ENCODE measurements around the gene PPP1R14D. TPM values are rescaled to one million over a fixed set of nuclear protein-coding genes. Genes with fewer than 3 reads are reported as not detected.

The PPP1R14D gene
- total and polyA plus RNA-seq, 2 of the 8 experiments (the other 6 are each of a cell fraction or from before 2014, with no cell fraction given) = not detected

DNA sequence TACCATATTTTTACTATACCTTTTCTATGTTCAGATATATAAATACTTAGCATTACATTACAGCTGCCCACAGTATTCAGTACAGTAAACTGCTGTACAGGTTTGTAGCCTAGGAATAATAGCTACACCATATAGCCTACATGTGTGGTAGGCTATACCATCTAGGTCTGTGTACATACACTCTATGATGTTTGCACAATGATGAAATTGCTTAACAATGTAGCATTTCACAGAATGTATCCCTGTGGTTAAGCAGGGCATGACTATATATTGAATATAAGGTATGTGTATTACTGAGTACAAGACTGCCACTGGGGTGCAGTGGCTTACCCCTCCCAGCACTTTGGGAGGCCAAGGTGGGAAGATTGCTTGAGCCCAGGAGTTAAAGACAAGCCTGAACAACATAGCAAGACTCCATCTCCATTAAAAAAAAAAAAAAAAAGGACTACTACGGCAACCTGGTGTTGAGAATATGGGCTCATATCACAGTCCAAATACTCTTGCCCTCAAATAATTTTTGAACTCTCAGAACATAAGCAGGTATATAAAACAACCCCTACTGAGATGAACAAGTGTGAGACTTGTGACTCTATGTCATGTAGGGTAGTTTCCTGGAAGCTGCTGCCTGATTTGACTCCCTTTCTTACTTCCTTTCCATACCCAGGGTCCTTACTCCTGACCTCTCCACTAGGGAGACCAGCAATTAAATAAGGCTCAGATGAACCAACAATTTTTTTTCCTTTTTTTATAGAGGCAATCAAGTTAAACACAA is 4.8 kb downstream of the PPP1R14D start (continued):
- TF ChIP-seq, protein P1, sequence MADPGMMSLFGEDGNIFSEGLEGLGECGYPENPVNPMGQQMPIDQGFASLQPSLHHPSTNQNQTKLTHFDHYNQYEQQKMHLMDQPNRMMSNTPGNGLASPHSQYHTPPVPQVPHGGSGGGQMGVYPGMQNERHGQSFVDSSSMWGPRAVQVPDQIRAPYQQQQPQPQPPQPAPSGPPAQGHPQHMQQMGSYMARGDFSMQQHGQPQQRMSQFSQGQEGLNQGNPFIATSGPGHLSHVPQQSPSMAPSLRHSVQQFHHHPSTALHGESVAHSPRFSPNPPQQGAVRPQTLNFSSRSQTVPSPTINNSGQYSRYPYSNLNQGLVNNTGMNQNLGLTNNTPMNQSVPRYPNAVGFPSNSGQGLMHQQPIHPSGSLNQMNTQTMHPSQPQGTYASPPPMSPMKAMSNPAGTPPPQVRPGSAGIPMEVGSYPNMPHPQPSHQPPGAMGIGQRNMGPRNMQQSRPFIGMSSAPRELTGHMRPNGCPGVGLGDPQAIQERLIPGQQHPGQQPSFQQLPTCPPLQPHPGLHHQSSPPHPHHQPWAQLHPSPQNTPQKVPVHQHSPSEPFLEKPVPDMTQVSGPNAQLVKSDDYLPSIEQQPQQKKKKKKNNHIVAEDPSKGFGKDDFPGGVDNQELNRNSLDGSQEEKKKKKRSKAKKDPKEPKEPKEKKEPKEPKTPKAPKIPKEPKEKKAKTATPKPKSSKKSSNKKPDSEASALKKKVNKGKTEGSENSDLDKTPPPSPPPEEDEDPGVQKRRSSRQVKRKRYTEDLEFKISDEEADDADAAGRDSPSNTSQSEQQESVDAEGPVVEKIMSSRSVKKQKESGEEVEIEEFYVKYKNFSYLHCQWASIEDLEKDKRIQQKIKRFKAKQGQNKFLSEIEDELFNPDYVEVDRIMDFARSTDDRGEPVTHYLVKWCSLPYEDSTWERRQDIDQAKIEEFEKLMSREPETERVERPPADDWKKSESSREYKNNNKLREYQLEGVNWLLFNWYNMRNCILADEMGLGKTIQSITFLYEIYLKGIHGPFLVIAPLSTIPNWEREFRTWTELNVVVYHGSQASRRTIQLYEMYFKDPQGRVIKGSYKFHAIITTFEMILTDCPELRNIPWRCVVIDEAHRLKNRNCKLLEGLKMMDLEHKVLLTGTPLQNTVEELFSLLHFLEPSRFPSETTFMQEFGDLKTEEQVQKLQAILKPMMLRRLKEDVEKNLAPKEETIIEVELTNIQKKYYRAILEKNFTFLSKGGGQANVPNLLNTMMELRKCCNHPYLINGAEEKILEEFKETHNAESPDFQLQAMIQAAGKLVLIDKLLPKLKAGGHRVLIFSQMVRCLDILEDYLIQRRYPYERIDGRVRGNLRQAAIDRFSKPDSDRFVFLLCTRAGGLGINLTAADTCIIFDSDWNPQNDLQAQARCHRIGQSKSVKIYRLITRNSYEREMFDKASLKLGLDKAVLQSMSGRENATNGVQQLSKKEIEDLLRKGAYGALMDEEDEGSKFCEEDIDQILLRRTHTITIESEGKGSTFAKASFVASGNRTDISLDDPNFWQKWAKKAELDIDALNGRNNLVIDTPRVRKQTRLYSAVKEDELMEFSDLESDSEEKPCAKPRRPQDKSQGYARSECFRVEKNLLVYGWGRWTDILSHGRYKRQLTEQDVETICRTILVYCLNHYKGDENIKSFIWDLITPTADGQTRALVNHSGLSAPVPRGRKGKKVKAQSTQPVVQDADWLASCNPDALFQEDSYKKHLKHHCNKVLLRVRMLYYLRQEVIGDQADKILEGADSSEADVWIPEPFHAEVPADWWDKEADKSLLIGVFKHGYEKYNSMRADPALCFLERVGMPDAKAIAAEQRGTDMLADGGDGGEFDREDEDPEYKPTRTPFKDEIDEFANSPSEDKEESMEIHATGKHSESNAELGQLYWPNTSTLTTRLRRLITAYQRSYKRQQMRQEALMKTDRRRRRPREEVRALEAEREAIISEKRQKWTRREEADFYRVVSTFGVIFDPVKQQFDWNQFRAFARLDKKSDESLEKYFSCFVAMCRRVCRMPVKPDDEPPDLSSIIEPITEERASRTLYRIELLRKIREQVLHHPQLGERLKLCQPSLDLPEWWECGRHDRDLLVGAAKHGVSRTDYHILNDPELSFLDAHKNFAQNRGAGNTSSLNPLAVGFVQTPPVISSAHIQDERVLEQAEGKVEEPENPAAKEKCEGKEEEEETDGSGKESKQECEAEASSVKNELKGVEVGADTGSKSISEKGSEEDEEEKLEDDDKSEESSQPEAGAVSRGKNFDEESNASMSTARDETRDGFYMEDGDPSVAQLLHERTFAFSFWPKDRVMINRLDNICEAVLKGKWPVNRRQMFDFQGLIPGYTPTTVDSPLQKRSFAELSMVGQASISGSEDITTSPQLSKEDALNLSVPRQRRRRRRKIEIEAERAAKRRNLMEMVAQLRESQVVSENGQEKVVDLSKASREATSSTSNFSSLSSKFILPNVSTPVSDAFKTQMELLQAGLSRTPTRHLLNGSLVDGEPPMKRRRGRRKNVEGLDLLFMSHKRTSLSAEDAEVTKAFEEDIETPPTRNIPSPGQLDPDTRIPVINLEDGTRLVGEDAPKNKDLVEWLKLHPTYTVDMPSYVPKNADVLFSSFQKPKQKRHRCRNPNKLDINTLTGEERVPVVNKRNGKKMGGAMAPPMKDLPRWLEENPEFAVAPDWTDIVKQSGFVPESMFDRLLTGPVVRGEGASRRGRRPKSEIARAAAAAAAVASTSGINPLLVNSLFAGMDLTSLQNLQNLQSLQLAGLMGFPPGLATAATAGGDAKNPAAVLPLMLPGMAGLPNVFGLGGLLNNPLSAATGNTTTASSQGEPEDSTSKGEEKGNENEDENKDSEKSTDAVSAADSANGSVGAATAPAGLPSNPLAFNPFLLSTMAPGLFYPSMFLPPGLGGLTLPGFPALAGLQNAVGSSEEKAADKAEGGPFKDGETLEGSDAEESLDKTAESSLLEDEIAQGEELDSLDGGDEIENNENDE (IDR thresholded peaks at IDR 0.05; ENCODE audit: insufficient replicate concordance, low read length) = no peak
- no peak for TF ChIP-seq NRF1 (IDR thresholded peaks at IDR 0.05; ENCODE audit: low read depth, low read length)
- TF ChIP-seq MAFK (IDR thresholded peaks at IDR 0.05; ENCODE audit: low read depth, low read length) = no peak
- no peak for TF ChIP-seq HDAC6 (IDR thresholded peaks at IDR 0.05; ENCODE audit: low read depth, low read length)
- no peak for TF ChIP-seq RFX5 (IDR thresholded peaks at IDR 0.05; ENCODE audit: borderline replicate concordance, low read depth, low read length)
- no peak for TF ChIP-seq TBP (IDR thresholded peaks at IDR 0.05; ENCODE audit: low read depth, low read length)
- TF ChIP-seq BRCA1 (IDR thresholded peaks at IDR 0.05; ENCODE audit: low read depth, low read length) = no peak
- TF ChIP-seq SUZ12 (IDR thresholded peaks at IDR 0.05; ENCODE audit: low read length) = no peak
- no peak for TF ChIP-seq RAD21 (IDR thresholded peaks at IDR 0.05 in 1 of 2, conservative IDR thresholded peaks at IDR 0.05 in 1 of 2; ENCODE audit: low read depth in 2 of 2, low read length in 2 of 2)
- TF ChIP-seq SP2 (IDR thresholded peaks at IDR 0.05; ENCODE audit: low read length) = no peak
- TF ChIP-seq JUND (IDR thresholded peaks at IDR 0.05; ENCODE audit: low read length) = no peak
